T1000 (cell line): ENCODE data around the gene ROBO2.

ENCODE experiments used
- DNase-seq: peaks from one replicate; lab custom pipeline; 2025; ENCODE audit warnings: mixed read lengths; lab: John Stamatoyannopoulos, UW

Gene ROBO2

DNA sequence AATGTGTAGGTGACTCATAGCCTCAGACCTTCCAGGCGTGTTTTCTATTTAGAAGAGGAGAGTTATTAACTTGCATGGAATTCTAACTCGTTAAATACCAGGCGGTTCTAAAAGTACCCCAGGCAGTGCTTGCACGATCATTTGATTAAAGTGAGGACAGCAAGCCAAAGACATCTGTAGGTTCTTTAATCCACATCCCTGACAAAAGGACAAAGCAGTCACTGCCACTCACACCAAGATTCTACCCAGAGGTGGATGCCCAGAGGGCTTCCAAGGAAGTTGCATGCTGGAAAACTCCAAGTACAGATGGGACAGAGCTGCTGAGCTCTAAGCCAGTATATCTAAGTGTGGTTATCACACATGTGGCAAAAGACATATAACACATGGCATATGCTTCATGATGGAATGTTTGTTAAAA lies 372.1 kb downstream of the ROBO2 start:
- DNase-seq: peak; percentile 34

DNA sequence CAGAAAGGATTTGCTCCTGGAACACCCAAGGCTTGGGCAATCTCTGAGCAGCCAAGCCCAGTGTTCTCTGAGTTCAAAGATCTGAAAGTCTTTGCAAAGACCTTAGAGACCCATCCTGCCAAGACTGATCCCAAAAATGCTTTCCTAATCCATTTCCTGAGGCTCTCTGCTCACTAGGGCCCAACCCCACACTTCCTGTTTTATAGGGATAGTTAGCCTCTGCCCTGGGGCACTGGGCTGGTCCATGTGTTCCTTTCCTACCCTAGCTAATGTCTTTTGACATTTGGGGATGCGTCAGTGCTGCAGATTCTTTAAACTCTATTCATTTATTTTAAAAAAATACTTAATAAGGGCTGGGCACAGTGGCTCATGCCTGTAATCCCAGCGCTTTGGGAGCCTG lies 372.7 kb downstream of the ROBO2 start:
- peak; percentile 51 for DNase-seq

DNA sequence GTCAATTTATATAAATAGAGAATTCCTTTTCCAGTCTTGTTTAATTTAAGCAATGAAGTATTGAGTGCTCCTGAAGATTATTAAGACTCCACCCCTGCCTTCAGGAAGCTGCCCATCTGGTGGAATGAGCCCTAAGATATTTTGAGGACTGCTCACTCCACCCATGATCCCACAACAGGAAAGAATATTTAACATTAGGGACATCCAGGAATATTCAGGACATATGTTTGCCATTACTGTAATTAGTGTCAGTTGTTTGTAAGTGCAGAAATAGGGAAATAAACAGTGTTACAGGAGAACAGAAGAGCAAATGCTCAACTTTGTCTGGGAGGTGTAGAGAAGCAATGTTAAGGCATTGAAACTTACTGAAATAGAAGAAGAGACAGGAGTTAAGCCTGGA lies 375.0 kb downstream of the ROBO2 start:
- DNase-seq: no peak

DNA sequence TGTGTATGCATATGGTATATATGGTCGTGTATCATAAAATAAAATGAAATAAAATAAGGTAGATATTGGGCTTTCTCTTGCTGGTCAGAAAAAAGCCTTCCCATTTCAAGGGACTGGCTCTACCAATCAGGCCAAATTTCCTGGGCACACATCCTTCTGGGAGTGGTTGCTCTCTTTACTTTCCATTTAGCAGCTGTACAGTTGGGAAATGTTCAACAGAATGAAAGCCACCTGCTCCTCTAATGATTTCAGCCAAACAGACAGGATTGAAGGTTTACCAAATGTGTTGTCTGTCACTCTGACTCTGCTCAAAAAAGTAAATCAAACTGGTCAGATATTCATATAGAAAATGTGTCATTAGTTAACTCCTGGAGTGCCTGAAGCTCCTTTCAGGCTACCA lies 380.4 kb downstream of the ROBO2 start:
- no peak for DNase-seq

DNA sequence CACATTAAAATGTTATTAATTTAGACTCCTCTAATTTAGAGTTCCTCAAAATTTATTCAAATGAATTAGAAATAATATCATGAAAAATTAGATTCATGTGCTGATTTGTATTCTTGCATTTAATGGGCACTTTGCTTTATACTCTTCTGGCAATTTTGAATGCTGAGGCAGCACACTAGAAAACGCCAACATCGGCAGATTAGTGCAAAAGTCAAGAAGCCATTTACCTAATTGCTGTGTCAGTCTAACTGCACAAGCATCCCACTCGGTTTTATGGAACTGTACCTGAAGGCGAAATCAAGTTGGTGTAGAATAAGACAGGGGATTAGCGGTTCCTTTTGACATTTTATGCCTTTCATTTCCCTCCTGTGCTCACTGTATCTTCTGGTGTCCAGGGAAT lies 382.0 kb downstream of the ROBO2 start:
- no peak for DNase-seq

DNA sequence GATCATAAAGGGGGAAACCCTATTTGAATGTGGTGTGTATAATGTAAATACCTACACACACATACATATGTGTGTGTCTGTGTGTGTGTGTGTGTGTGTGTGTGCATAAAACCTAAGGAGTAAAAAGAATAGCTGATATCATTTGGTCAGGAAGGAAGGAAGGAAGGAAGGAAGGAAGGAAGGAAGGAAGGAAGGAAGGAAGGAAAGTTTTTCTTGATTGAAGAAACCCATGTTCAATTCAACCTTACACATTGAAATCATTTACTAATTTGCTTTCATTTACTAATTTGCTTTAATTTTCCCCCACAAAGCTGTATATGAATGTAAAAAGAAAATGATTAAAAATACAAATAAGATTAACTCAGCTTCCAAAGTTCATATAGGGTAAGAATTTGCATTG lies 386.6 kb downstream of the ROBO2 start:
- DNase-seq: no peak

DNA sequence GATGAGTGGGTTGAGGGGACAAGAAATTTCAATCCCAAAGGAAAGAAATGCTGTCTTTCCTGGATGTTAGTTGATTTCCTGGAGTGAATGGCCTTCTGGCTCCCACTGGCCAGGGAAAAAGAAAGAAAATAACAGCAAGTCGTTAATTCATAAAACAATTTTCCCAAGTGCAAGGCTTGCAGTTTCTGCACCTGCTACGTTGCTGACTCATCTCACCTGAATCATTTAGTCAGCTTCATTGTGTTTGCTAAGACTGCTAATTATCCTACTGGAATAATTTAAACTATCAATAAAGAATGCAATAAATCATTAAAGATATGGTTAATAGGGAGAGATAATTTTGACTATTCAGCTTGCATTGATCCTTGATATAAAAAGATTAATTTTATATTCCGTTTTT lies 387.6 kb downstream of the ROBO2 start:
- no peak for DNase-seq

DNA sequence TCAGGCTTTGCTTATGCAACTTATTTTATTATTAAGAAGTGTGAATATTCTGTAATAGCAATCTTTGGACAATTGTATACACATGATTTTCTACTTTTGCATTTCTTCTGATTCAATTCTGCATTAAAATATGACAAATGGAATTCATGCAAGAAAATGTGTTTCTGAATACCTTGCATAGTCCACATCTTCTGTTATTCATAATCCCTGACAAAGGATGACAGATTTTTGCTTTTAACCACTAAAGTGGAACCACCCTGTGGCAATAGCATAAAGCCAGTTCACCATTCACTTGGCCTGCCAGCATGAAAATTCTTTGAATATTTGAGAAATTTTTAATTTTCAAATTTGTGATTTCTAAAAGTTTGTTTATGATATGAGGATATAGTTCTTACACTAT lies 397.0 kb downstream of the ROBO2 start:
- no peak for DNase-seq

DNA sequence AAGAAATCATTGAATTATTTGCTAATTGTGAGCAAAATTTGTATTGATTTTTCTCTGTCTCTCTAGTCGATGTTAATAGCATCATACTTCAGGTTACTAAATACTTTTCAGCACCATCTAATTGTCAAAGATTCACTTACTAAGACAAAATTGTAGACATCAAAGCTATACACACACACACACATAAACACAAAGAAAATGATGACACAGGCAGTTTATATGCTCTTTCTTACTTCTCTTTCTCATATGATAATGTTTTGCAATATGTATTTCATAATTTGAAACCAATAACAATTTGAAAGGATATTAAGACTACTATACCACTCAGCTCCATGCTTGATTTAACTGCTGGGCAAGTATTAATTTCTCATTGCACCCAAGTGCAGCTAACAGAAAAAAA lies 406.2 kb downstream of the ROBO2 start:
- DNase-seq: no peak

DNA sequence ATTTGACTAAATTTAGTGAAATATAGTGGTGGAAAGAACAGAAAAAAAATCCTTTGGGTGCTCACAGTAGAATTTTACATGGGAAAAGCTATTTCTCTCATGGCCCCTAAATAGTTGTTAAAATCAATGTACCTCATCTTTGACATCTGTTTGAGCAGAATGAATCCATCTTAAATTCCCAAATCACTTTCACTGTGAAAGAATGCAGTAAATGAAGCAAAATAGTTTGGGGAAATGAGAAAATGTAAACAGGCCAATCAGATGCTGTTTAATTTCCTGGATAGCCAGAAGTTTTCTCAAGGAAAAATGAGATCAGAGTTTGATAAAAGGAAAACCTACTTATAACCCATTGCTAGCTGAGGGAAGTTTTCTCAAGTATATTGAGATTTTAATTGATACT lies 406.9 kb downstream of the ROBO2 start:
- DNase-seq: no peak

DNA sequence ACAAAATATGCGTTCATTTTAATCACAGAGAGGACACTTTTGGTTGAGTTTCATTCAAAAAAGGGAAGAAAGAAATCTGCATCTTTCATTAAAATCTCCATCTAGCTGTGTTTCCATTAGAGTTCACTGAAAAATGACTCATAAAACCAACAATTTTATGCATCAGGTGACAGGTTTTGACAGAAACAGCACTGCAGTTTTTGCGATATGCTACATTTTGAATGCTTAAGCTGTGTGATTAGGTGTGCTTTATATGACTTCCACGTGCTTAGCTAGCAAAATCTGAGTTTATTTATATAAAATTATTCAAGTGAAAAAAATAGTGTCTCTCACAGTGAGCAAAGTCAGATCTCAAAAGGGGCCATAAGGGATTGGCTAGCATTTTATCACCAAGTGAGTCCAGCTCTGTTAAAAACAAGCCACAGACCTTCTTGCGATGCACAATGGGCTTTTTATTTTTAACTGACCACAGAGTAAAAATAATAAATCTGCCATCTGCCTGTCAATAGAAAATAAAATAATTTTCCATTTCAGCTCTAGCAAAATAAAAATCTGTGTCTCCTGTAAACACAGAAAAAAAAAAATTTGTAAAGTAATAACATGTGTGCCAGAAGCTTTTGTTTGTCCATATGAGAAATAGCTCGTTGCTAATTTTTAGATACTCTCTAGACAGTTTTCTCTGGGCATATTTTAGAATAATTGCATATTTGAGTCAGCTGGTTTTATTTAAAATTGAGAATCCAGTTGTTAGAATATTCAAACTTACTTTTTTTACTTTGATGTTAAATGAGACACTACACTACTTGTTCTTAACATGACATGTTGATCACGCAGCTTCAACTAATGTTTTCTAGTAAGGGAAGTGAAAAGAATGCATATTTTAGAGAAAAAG lies 409.8 kb downstream of the ROBO2 start:
- DNase-seq: no peak

DNA sequence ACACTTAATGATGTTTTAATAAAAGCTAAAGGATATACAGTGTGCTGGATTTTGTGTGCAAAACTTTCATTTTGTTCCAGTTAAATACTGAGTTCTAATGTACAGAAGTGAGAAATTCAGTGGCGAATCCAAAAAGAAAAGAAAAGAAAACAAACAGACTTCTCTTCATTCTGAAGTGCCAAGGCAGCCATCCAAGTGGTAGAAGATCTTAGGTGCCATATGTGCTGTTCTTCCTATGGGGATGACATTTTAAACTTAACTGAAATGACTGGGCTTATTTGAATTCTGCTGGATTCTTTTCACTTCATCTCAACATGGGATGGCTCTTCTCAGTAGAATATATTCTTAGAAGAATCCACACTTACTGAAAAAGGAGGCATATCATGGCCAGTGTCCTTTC lies 416.5 kb downstream of the ROBO2 start:
- no peak for DNase-seq

DNA sequence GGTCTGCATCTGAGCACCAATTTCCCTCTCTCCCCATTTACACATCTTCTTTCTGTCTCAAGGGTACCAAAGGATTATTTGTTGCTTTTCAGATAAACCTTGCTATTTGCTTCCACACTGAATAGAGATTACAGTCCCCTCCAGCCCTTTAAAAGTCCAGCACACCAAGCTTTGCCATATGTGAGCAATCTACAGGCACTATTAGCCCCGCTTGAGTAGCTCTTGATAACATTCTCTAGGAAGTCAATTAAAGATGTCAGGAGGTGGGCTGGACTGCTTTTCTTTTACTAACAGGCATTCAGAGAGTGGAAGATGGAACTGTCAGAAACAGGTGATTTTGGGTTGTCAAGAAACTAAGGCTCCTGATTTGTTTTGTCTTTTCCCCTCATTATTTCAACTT lies 417.0 kb downstream of the ROBO2 start:
- DNase-seq: no peak

DNA sequence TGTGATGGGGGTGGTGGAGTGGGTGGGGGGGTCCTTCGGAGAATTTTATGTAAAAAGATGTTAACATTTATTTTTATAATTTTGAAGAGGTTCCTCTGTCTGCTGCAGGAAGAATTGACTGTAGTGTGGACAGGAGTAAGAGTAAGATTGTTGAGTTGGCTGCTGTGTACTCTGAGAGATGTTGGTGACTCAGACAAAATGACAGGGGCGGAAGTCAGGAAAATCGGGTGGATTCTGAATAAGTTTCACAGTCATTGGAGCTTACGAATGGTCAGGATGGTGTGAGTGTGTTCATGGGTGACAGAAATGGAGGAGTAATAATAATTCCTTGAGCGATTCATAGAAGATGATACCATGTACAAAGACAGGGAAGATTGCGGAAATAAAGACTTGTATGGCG lies 420.0 kb downstream of the ROBO2 start:
- no peak for DNase-seq

DNA sequence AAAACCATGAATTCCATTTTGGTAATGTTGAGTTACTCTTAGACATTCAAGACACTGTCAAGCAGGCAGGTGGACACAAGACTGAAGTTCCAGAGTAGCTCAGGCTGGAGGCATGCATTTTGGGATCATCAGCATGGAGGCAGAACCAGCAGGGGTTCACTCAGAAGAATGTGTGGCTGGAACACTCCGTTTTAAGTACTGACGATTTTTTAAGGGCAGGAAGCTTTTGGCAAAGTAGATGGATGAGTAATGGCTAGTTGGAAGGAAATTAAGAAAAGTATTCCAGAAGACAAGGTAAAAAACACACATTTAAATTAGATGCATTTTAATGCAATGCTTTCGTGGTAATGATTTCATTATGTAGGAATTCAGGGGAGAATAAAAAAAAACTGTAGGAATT lies 420.4 kb downstream of the ROBO2 start:
- no peak for DNase-seq

DNA sequence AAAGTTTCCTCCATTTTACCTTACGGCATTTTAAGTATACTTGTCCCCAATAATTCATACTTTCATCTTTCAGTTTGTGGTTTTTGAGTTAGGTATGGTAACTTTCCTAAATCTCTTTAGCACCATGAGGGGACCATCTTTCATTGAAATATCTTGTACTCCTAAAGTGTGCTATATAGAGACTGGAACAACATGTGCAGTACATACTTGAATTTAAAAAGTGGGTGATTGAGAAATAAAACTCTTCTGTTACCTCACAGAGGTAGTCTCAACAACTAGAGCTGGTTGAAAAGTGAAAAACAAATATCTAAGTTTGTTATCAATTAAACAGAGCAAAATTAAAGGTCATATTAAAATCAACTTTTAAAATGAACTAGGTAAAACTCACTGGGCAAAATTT lies 423.1 kb downstream of the ROBO2 start:
- no peak for DNase-seq

DNA sequence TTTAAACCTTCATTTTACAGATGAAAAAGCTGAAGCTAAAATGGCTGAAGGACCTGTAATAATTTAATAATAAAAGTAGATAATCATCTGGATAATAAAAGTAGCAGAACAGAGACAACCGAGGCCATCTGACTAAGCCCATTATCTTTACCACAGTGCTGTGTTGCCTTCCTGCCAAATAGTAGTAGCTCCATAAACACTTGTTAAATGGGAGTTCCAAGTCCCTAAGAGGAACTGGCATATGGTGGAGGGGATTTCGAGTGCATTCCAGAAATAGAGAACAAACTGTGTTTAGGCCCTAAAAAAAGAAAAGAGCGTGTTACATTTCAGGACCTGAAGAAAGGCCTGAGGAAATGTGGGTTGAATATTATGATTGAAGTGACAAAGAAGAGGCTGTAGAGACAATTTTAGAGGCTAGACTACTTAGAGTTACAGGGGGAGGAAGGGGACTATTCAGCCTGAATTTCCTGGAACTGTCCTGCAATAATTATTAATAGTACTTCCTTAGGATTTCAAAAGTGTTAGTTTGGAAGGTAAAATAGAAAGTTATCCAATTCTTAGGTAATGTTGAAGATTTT lies 424.3 kb downstream of the ROBO2 start:
- no peak for DNase-seq

DNA sequence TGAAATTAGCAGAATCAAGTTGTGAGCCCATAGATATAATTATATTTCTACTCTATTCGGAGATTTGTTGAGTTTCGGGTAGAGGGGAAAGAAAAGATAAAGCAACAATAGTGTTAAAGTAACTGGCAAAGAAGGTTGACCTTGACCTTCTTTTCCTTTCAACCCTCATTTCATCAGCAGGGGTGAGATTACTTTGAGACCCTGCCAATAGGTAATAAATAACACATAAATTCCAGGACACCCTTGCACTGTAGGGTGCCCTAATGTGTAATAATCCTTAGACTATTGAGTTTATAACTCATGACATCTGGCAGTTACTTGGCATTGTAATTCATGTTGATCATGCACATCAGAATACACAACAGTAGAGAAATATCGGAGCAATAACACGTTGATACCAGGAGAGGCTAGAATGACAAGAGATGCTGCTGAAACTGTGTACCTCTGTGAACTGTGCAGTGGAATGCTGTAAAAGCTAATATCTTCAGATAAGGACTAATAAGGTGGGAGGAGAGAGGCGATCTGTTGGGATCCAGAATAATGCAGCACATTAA lies 426.7 kb downstream of the ROBO2 start:
- no peak for DNase-seq

DNA sequence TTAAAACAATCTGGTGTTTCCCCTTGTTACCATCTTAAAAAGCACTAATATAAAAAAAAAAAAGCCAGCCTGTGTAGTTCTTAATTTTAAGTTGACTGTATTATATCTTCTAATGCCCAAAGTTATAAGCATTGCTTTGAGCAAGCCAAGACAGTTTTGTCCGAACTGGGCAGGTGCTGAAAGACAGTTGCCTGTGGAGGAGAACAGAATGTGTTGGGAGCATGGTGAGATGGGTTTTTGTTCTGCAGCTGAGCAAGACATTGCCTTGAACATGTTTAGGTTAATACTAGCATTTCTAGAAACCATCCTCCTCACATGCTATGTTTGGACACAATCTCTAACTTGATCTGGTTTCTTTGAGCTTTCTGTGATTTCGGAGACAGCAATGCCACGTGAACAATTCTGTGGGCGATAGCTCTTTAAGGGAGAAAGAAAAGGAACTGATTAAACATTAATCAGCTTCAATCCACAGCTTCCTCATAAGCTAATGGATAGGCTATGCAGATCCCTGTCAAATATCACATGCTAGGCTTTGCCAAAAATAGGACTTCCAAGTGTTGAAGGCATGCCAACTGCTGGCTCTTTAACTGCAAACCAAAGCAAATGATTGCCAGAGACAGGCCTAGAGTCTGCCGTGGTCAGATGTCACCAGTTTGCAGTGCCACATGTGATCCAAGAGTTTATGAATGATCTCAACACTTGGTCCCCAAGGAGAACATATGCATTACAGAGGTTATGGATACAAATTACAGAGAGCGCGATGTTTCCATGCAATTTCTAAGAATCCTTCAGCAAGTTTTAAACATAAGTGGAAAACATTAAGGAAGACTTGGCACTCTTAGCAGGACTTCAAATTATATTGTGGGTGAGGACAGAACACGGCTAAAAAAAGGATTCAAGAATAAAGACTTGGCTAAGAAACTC lies 428.1 kb downstream of the ROBO2 start:
- DNase-seq: no peak

DNA sequence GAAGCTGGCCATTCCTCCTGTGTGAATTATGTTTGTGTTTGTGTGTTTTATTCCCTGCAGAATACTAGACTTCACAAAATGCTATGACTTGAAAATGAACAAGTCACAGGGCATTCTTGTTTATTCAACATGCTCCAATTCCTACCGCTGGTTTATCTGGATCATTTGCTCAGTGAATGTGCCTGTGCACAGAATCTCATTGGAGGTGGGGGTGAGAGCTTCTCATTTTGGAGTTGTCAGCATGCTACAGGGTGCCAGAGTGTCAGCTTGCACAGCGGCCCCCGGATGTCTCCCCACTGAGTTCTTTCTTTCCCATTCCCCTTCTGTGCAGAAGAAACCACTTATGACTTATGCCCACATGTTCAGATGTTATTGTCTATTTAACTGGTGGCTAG lies 428.7 kb downstream of the ROBO2 start:
- no peak for DNase-seq

DNA sequence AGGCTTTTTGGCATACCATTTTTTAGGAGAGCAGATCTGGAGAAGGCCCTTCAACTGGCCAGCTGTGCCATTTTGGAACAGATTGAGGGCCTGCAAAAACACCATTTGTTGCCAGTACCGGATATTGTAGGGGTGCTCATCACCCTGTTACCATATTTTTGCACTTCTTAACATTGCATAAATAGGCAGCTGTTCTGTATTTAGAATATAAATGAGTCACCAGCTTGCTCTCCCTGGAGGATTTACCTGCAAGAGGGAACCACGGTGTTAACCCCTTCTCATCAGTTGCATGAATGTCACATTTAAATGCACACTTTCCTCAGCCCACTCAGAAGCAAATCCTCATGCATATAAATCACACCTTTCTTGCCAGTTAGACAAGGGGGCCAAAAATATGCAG lies 435.6 kb downstream of the ROBO2 start:
- no peak for DNase-seq

DNA sequence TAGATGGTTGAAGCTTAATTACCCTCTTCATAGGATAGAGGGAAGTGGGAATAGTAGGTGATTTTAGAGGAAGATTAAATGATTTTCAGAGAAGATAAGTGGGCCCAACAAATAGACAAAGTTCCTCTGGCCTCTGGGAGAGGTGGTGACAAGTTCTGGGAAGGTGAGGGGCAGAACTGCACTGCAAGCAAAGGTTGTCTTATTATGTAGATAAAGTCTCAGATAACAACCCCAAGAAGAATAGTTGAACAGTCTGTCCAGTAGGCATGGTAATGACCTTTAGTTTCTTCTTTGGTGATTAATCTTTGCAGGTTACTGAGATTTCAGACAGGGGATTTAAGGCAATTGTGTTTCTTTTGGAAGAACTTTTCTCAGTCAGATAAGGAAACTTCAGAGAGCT lies 439.1 kb downstream of the ROBO2 start:
- DNase-seq: no peak
